ENCODE measurements around the gene ZNF429. TPM values are rescaled to one million over a fixed set of nuclear protein-coding genes. Genes with fewer than 3 reads are reported as not detected.
"Not testable (repeated sequence)": the region's sequence is repeated elsewhere in the genome, so short reads cannot be mapped to it uniquely, and the experiment has no call there.

The ZNF429 gene
- total RNA-seq, 1 donor: 4.3 TPM

GRCh38 chr19:21513651-21514050 lies 8.2 kb downstream of the ZNF429 start:
- DNase-seq (ENCODE audit: low read depth): no peak
- no peak overlapping the region for H3K4me3 ChIP-seq (ENCODE audit: low read depth, low read length)
- TF ChIP-seq, protein P1, sequence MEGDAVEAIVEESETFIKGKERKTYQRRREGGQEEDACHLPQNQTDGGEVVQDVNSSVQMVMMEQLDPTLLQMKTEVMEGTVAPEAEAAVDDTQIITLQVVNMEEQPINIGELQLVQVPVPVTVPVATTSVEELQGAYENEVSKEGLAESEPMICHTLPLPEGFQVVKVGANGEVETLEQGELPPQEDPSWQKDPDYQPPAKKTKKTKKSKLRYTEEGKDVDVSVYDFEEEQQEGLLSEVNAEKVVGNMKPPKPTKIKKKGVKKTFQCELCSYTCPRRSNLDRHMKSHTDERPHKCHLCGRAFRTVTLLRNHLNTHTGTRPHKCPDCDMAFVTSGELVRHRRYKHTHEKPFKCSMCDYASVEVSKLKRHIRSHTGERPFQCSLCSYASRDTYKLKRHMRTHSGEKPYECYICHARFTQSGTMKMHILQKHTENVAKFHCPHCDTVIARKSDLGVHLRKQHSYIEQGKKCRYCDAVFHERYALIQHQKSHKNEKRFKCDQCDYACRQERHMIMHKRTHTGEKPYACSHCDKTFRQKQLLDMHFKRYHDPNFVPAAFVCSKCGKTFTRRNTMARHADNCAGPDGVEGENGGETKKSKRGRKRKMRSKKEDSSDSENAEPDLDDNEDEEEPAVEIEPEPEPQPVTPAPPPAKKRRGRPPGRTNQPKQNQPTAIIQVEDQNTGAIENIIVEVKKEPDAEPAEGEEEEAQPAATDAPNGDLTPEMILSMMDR (IDR thresholded peaks at IDR 0.05; ENCODE audit: insufficient read depth, low read depth, low read length): no peak

DNA sequence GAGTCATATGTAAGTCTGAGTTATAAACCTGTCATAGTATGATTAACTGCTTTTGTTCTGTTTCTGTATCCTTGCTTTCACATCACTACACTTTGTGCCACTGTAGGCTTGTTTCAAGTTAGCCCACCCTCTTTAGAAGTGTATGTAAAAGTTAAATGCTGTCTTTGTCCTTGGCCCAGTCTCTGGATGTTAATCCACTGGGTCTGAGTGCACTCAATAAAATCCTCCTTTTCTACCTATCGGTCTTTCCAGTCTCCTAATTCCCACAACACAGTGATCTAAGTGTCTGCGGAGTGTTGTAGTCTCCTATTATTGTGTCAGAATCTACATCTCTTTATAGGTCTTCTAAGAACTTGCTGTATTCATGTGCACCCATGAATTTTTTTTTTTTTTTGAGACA lies 14.1 kb downstream of the ZNF429 start:
- TF ChIP-seq, protein P1 (IDR thresholded peaks at IDR 0.05; ENCODE audit: insufficient read depth, low read depth, low read length): no peak
- no peak overlapping the region for H3K4me3 ChIP-seq (ENCODE audit: low read depth, low read length)
- DNase-seq (ENCODE audit: low read depth): peak; percentile 4

DNA sequence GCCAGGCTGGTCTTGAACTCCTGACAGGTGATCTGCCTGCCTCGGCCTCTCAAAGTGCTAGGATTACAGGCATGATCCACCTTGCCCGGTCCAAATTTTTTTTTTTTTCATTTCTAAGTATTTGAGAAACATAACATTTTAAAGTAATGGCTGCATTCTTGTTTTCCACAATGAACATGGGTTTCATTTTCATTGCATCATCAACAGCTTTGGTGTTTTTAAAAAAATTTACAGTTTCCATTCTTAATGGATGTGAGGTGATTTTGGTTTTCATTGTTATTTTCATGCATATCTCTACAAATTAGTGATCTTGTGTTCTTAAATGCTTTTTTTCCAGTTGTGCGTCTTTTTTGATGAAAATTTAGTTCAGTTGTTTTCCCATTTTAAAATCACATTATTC lies 27.5 kb downstream of the ZNF429 start:
- TF ChIP-seq, protein P1 (IDR thresholded peaks at IDR 0.05; ENCODE audit: insufficient read depth, low read depth, low read length): no peak
- no peak for DNase-seq (ENCODE audit: low read depth)
- H3K4me3 ChIP-seq (ENCODE audit: low read depth, low read length): no peak overlapping the region

GRCh38 chr19:21536741-21537290 lies 31.4 kb downstream of the ZNF429 start:
- H3K4me3 ChIP-seq (ENCODE audit: low read depth, low read length); DNase-seq (ENCODE audit: low read depth): not testable (repeated sequence)

DNA sequence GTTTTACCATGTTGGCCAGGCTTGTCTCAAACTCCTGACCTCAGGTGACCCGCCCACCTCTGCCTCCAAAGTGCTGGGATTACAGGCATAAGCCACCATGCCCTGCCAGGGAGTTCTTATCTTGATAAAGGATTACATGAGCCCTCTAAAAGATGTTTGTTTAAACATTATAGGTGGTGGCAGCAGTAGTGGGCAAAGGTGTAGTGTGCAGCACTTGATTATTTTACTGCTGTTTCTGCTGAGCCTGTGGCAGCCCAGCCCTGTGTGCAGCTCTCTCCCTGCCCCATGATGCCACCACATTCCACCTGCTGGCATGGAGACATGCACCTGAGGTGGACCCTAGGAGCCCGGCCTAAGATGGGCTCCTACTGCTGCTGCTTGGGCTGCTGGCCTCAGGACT lies 54.0 kb downstream of the ZNF429 start:
- no peak for DNase-seq (ENCODE audit: low read depth)
- TF ChIP-seq, protein P1 (IDR thresholded peaks at IDR 0.05; ENCODE audit: insufficient read depth, low read depth, low read length): no peak

DNA sequence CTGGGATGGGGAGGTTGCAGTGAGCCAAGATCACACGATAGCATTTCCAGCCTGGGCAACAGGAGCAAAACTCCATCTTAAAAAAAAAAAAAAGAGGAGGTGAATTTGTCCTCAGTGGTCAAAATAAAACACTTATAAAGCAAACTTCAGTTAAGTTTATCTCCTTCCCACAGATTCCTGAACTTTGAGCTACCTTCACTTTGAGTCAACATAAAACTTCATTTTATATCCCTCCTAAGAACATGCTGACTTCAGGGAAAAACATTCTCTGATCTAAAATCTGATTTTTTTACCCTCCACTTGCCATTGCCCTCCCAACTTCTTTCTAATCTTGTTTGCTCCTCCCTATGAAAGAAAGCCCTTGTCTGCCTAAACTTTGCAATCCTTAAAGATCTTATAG lies 59.0 kb downstream of the ZNF429 start:
- TF ChIP-seq, protein P1 (IDR thresholded peaks at IDR 0.05; ENCODE audit: insufficient read depth, low read depth, low read length): no peak
- no peak overlapping the region for H3K4me3 ChIP-seq (ENCODE audit: low read depth, low read length)
- no peak for DNase-seq (ENCODE audit: low read depth)

More for the DNA sequence above, 54.0 kb downstream of the ZNF429 start:
- no peak overlapping the region for H3K4me3 ChIP-seq (ENCODE audit: low read depth, low read length)

- H3K4me3 ChIP-seq (ENCODE audit: low read depth, low read length): no peak overlapping the region
- TF ChIP-seq, protein P1 (IDR thresholded peaks at IDR 0.05; ENCODE audit: insufficient read depth, low read depth, low read length): no peak
- DNase-seq (ENCODE audit: low read depth): peak; percentile 7
These were observed 60.7 kb downstream of the ZNF429 start for GRCh38 chr19:21566073-21566472.

- H3K4me3 ChIP-seq (ENCODE audit: low read depth, low read length); DNase-seq (ENCODE audit: low read depth): not testable (repeated sequence)
These were observed 62.4 kb downstream of the ZNF429 start for GRCh38 chr19:21567806-21568205.

Measured in fibroblast of villous mesenchyme (primary cell).